HepG2 (cell line): ENCODE results near the gene ABHD1. TPM values are rescaled to one million over a fixed set of nuclear protein-coding genes. Genes with fewer than 3 reads are reported as not detected.

ENCODE experiments used
- AGO1 ChIP-seq: fragments of 200-400 bp; formaldehyde crosslinking; IDR thresholded peaks from 2 replicates; pipeline ENCODE4 v1.6.1; 2017; ENCODE audit warnings: mild to moderate bottlenecking, low read depth, low read length, moderate library complexity; ENCODE audit not compliant: poor library complexity, severe bottlenecking
- FOXK1 ChIP-seq: sonication (generic); formaldehyde crosslinking; IDR thresholded peaks from 2 replicates; pipeline ENCODE4 v1.4.0; 2020; ENCODE audit warnings: low read depth, missing genetic modification reagents, borderline replicate concordance
- GFI1 ChIP-seq: sonication (generic); formaldehyde crosslinking; IDR thresholded peaks from 2 replicates; pipeline ENCODE4 v1.5.0; 2020; ENCODE audit warnings: missing genetic modification reagents, mild to moderate bottlenecking, borderline replicate concordance
- HNF4A ChIP-seq: sonication (generic); formaldehyde crosslinking; IDR thresholded peaks from 2 replicates; pipeline ENCODE4 v1.4.0; 2020; ENCODE audit warnings: missing genetic modification reagents
- JUN ChIP-seq: sonication (generic); formaldehyde crosslinking; IDR thresholded peaks from 2 replicates; pipeline ENCODE4 v1.4.0; 2020; ENCODE audit warnings: mild to moderate bottlenecking, missing genetic modification reagents
- PHF20 ChIP-seq: sonication (generic); formaldehyde crosslinking; IDR thresholded peaks from 2 replicates; pipeline ENCODE4 v1.5.0; 2020; ENCODE audit warnings: mild to moderate bottlenecking, missing genetic modification reagents
- POGZ ChIP-seq: sonication (generic); formaldehyde crosslinking; IDR thresholded peaks from 2 replicates; pipeline ENCODE4 v1.4.0; 2020; ENCODE audit warnings: mild to moderate bottlenecking, missing genetic modification reagents
- RAD21 ChIP-seq: fragments of 450-650 bp; formaldehyde crosslinking; IDR thresholded peaks from 2 replicates; pipeline ENCODE4 v1.5.0; 2020; ENCODE audit warnings: mild to moderate bottlenecking
- REPIN1 ChIP-seq: sonication (generic); formaldehyde crosslinking; IDR thresholded peaks from 2 replicates; pipeline ENCODE4 v1.8.0; 2022; ENCODE audit warnings: missing genetic modification reagents, low read depth, mild to moderate bottlenecking, borderline replicate concordance
- RFXANK ChIP-seq: IDR thresholded peaks from 2 replicates; pipeline ENCODE4 v1.6.1; 2016
- TBL1XR1 ChIP-seq: fragments of 150-350 bp; IDR thresholded peaks from 2 replicates; pipeline ENCODE4 v1.6.1; 2014; ENCODE audit warnings: borderline replicate concordance, low read length; ENCODE audit not compliant: partially characterized antibody
- ZBTB7B ChIP-seq: sonication (generic); formaldehyde crosslinking; IDR thresholded peaks from 2 replicates; pipeline ENCODE4 v1.4.0; 2020; ENCODE audit warnings: missing genetic modification reagents
- ZNF224 ChIP-seq: sonication (generic); formaldehyde crosslinking; IDR thresholded peaks from 2 replicates; pipeline ENCODE4 v1.5.0; 2020; ENCODE audit warnings: mild to moderate bottlenecking, missing genetic modification reagents
- ZNF234 ChIP-seq: sonication (generic); formaldehyde crosslinking; conservative IDR thresholded peaks from 2 replicates; pipeline ENCODE4 v1.5.1; 2020; ENCODE audit warnings: mild to moderate bottlenecking, missing genetic modification reagents
- ZNF263 ChIP-seq: sonication (generic); formaldehyde crosslinking; IDR thresholded peaks from 2 replicates; pipeline ENCODE4 v1.4.0; 2020; ENCODE audit warnings: missing genetic modification reagents
- ZNF589 ChIP-seq: sonication (generic); formaldehyde crosslinking; conservative IDR thresholded peaks from 2 replicates; pipeline ENCODE4 v1.8.0; 2022; ENCODE audit warnings: mild to moderate bottlenecking, moderate library complexity, missing genetic modification reagents
- ZNF615 ChIP-seq: sonication (generic); formaldehyde crosslinking; IDR thresholded peaks from 2 replicates; pipeline ENCODE4 v1.5.0; 2020; ENCODE audit warnings: mild to moderate bottlenecking, missing genetic modification reagents, borderline replicate concordance
- ZNF652 ChIP-seq: IDR thresholded peaks from 2 replicates; pipeline ENCODE4 v1.6.1; 2016; ENCODE audit warnings: low read depth, borderline replicate concordance
- ZNF790 ChIP-seq: sonication (generic); formaldehyde crosslinking; IDR thresholded peaks from 2 replicates; pipeline ENCODE4 v1.8.0; 2022; ENCODE audit warnings: missing genetic modification reagents, mild to moderate bottlenecking, borderline replicate concordance
- ZNF883 ChIP-seq: sonication (generic); formaldehyde crosslinking; IDR thresholded peaks from 2 replicates; pipeline ENCODE4 v1.5.1; 2020; ENCODE audit warnings: mild to moderate bottlenecking, missing genetic modification reagents; ENCODE audit errors: not compliant biosample characterization
- ZNF891 ChIP-seq: sonication (generic); formaldehyde crosslinking; IDR thresholded peaks from 2 replicates; pipeline ENCODE4 v1.5.0; 2020; ENCODE audit warnings: mild to moderate bottlenecking, missing genetic modification reagents
- ZSCAN22 ChIP-seq: sonication (generic); formaldehyde crosslinking; IDR thresholded peaks from 2 replicates; pipeline ENCODE4 v1.4.0; 2020; ENCODE audit warnings: mild to moderate bottlenecking, missing genetic modification reagents
- polyA plus RNA-seq, 8 experiments: library from polyadenylated mRNA; depleted of rRNA in 3 of 8; stranded (reverse) in 7 of 8; unstranded in 1 of 8; fragments of >200 nt; fragmentation: Illumina TruSeq in 4 of 8; extraction: Trizol in 4 of 8; gene quantifications; 2 replicates each; pipeline versions ENCODE4 v1.2.1 to v1.2.3, GENCODE V29; 2011 to 2016; ENCODE audit warnings: low read depth in 4 of 8, missing spikeins in 1 of 8, mixed read lengths in 1 of 8; ENCODE audit not compliant: insufficient read depth in 1 of 8
- total RNA-seq, 5 experiments: library from RNA; depleted of rRNA; stranded (reverse); fragments of >200 nt; fragmentation: Illumina TruSeq; extraction: Trizol; gene quantifications; 2 replicates each; pipeline ENCODE4 v1.2.3, GENCODE V29; 2016; ENCODE audit warnings: low read depth in 1 of 5
- TF ChIP-seq, protein P1 (sequence below): IDR thresholded peaks from 2 replicates; pipeline ENCODE4 v1.4.0; 2020; ENCODE audit warnings: mild to moderate bottlenecking, missing genetic modification reagents
- TF ChIP-seq, protein P2 (sequence below): IDR thresholded peaks from 2 replicates; pipeline ENCODE4 v1.6.1; 2016; ENCODE audit warnings: low read depth, control low read depth
- TF ChIP-seq, protein P3 (sequence below): sonication (generic); formaldehyde crosslinking; IDR thresholded peaks from 2 replicates; pipeline ENCODE4 v1.4.0; 2020; ENCODE audit warnings: missing genetic modification reagents

ABHD1 gene
- total and polyA plus RNA-seq, 2 of the 13 experiments (the other 11 are each of a cell fraction or from before 2014, with no cell fraction given) = 0.04 to 0.81 TPM

DNA sequence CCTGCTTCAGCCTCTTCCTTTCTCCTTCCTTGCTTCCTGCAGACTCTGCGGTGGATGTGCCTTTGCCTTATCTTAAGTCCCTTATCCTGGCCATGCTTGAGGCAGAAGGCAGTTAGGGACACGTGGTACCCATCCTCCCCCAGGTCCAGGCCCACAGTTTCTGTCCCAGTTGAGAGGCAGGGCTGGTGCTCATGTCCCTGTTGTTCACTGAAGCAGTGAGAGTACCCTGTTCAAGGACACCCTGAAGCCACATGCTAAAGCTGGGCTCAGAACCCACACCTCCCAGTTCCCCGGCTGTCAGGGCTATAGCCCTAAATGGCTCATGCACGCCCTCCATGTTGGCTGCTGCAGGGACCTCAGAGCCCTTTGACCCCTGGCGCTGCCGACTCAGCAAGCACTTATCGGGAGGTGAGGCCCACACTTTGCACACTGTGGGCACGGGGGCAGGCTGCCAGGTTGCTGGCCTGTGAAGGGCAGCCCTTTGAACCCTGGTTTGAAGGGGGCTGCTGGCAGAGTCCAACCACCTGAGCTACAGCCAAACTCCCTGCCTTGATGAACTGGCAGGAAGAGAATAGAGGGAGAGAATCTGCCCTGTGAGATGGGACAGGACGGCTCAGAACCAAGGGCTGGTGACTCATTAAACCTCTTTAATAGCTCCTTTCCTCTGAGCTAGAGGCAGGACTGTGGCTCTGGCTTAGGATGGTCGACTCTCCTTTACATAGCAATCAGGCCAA, 30.8 kb upstream of the ABHD1 start (continued):
- TF ChIP-seq GFI1 (CRISPR knock-in tag) = peak; percentile 57; the same call in 1 of the 2 replicates
- TF ChIP-seq ZNF891 (CRISPR knock-in tag) = no peak
- TF ChIP-seq, protein P1, sequence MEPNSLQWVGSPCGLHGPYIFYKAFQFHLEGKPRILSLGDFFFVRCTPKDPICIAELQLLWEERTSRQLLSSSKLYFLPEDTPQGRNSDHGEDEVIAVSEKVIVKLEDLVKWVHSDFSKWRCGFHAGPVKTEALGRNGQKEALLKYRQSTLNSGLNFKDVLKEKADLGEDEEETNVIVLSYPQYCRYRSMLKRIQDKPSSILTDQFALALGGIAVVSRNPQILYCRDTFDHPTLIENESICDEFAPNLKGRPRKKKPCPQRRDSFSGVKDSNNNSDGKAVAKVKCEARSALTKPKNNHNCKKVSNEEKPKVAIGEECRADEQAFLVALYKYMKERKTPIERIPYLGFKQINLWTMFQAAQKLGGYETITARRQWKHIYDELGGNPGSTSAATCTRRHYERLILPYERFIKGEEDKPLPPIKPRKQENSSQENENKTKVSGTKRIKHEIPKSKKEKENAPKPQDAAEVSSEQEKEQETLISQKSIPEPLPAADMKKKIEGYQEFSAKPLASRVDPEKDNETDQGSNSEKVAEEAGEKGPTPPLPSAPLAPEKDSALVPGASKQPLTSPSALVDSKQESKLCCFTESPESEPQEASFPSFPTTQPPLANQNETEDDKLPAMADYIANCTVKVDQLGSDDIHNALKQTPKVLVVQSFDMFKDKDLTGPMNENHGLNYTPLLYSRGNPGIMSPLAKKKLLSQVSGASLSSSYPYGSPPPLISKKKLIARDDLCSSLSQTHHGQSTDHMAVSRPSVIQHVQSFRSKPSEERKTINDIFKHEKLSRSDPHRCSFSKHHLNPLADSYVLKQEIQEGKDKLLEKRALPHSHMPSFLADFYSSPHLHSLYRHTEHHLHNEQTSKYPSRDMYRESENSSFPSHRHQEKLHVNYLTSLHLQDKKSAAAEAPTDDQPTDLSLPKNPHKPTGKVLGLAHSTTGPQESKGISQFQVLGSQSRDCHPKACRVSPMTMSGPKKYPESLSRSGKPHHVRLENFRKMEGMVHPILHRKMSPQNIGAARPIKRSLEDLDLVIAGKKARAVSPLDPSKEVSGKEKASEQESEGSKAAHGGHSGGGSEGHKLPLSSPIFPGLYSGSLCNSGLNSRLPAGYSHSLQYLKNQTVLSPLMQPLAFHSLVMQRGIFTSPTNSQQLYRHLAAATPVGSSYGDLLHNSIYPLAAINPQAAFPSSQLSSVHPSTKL = peak; percentile 84
- peak; percentile 53; the same call in 1 of the 2 replicates for TF ChIP-seq RAD21
- no peak for TF ChIP-seq ZSCAN22 (CRISPR knock-in tag)
- TF ChIP-seq POGZ (CRISPR knock-in tag) = peak; percentile 71; the same call in 1 of the 2 replicates
- 0 out of 2 replicates have a peak, but pooled peaks have one; percentile 56 for TF ChIP-seq PHF20
- peak; percentile 49 for TF ChIP-seq ZNF883 (CRISPR knock-in tag)
- TF ChIP-seq ZNF615 = no peak
- no peak for TF ChIP-seq ZNF589 (CRISPR knock-in tag)
- no peak for TF ChIP-seq AGO1
- no peak; the same call in 1 of the 2 replicates for TF ChIP-seq JUN (CRISPR knock-in tag)
- peak; percentile 69 for TF ChIP-seq ZNF263 (CRISPR knock-in tag)
- peak; percentile 94; the same call in 1 of the 2 replicates for TF ChIP-seq REPIN1 (CRISPR knock-in tag)
- peak; percentile 99 for TF ChIP-seq ZBTB7B
- no peak for TF ChIP-seq ZNF224 (CRISPR knock-in tag)
- TF ChIP-seq, protein P2, sequence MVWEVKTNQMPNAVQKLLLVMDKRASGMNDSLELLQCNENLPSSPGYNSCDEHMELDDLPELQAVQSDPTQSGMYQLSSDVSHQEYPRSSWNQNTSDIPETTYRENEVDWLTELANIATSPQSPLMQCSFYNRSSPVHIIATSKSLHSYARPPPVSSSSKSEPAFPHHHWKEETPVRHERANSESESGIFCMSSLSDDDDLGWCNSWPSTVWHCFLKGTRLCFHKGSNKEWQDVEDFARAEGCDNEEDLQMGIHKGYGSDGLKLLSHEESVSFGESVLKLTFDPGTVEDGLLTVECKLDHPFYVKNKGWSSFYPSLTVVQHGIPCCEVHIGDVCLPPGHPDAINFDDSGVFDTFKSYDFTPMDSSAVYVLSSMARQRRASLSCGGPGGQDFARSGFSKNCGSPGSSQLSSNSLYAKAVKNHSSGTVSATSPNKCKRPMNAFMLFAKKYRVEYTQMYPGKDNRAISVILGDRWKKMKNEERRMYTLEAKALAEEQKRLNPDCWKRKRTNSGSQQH (CRISPR knock-in tag) = peak; percentile 78; the same call in 1 of the 2 replicates
- no peak for TF ChIP-seq ZNF790 (CRISPR knock-in tag)
- TF ChIP-seq ZNF652 (CRISPR knock-in tag) = no peak; the same call in 1 of the 2 replicates
- TF ChIP-seq FOXK1 (CRISPR knock-in tag) = peak; percentile 69; the same call in 1 of the 2 replicates
- TF ChIP-seq TBL1XR1 = no peak
- TF ChIP-seq RFXANK (CRISPR knock-in tag) = 0 out of 2 replicates have a peak, but pooled peaks have one; percentile 61
- TF ChIP-seq, protein P3, sequence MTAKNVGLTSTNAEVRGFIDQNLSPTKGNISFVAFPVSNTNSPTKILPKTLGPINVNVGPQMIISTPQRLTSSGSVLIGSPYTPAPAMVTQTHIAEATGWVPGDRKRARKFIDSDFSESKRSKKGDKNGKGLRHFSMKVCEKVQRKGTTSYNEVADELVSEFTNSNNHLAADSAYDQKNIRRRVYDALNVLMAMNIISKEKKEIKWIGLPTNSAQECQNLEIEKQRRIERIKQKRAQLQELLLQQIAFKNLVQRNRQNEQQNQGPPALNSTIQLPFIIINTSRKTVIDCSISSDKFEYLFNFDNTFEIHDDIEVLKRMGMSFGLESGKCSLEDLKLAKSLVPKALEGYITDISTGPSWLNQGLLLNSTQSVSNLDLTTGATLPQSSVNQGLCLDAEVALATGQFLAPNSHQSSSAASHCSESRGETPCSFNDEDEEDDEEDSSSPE = peak; percentile 75
- peak; percentile 99 for TF ChIP-seq HNF4A
- TF ChIP-seq ZNF234 = no peak
